ENCODE data around the gene TP53TG5.

TP53TG5 gene

DNA sequence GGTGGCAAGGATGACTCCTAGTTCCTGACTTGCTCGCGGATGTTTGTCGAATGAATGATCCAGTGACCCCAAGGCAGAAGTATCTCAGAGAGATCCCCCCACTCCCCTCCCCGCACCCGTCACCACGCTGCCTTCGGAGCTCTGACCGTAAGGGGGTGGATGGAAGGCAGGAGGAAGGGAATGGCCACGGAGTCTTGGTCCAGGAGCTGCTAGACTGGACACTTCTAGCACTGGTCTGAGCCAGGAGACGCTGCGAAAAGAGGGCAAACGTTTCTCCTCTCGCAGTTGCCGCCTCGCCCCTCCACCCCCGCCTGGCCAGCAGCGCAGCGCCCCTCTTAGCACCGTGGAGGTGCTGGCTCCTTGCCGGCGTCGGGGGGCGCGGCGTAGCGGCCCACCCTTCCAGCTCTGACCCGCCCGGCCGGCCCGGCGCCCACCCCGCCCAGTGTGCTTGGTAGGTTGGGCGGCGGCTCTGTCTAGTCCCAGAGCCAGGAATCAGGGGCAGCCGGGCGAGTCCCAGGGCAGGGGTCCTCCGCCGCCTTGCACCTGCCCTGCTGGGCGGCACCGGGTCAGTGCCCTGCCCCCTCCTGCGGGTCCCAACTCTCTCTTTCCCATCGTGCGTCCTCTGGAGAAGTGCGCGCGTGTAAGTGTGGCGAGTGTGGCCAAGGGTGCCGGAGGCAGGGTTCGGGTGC, 27.6 kb upstream of the TP53TG5 start:
- peak; percentile 64 for DNase-seq (ENCODE audit: low spot score)

DNA sequence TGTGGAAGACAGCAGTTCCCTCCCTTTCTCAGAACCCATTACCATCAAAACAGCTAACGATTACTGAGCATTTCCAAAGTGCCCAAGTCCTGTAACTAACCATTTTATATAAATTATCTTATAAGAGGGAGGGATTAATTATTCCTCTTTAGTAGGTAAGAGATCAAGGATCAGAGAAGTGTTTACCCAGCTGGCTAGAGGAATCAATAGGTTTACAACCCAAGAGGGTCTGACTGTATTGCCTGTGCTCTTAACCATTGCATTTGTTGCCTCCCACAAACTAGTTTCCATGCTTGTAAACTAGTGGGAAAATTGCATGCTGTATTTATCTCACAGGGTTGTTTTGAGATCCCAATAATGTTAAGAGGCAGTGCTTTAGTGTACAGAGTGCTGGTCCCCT, 26.3 kb upstream of the TP53TG5 start:
- DNase-seq (ENCODE audit: low spot score) = no peak

DNA sequence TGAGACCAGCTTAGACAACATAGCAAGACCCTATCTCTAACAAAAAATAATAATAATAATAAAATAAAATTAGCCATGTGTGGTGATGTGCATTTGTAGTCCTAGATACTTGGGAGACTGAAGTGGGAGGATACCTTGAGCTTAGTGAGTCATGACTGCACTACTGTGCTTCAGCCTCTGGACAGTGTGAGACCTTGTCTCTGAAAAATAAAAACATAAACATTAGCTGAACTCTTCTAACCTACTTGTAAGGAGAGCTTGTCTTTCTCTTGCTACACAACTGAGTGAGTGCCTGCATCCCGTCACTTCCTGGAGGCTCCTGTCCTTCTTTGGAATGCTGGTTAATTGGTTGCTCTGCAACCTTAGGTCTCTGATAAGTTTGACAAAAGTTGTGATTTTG, 24.8 kb upstream of the TP53TG5 start:
- DNase-seq (ENCODE audit: low spot score) = no peak

GRCh38 chr20:45400346-45401031, 22.4 kb upstream of the TP53TG5 start:
- no peak for DNase-seq (ENCODE audit: low spot score)

GRCh38 chr20:45399018-45399417, 20.9 kb upstream of the TP53TG5 start:
- DNase-seq (ENCODE audit: low spot score) = no peak

DNA sequence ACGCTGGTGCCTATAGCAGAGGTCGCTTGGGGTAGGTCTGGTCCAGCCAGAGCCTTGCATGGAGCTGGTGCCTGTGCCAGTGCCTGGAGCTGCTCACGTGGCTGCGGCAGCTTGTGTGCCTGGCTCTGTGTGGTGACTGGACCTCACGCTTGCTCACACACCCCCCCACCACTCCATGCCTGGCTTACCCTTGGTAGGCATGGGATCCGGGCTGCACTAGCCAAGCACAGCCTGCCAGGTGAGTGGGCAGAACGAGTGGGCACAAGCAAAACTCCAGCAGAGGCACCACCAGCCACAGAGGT, 16.9 kb upstream of the TP53TG5 start:
- no peak for DNase-seq (ENCODE audit: low spot score)

DNA sequence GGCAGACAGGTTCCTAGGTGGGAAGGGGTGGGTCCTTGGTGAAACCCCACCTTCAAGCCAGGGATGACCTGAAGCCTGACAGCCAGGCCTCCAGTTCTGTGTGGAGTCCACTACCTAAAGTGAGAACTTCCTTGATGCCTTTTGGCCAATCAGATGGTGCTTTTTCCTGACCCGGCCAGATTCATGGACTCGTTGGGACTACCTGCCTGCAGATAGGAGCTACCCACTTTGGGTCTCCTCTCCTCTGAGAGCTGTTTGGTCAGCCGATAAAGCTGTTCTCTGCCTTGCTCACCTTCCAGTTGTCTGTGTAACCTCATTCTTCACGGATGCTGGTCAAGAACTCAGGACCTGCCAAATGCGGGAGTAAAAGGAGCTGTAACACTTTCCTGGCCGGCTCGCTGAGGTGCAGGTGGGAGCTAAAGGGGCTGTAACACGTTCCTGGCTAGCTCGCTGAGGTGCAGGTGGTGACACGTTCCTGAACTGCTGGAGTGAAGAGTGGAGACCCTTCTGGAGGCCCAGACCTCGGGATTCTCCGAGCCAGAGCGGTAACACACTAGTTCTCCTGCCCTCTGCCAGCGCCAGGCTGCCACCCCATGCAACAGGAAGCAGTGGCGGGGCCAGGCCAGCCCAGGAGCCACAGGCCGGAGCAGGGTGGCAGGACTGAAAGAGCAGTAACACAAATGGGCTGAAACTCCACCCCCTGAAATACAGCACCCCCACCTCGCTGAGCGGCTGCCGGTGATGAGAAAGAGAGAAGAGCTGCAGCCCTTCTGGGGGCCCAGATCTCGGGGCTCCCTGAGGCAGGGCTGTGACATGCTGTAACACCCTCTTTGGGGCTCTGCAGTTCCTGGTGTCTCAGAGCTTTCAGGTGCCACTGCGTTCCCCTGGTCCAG, 16.3 kb upstream of the TP53TG5 start:
- DNase-seq (ENCODE audit: low spot score) = no peak

DNA sequence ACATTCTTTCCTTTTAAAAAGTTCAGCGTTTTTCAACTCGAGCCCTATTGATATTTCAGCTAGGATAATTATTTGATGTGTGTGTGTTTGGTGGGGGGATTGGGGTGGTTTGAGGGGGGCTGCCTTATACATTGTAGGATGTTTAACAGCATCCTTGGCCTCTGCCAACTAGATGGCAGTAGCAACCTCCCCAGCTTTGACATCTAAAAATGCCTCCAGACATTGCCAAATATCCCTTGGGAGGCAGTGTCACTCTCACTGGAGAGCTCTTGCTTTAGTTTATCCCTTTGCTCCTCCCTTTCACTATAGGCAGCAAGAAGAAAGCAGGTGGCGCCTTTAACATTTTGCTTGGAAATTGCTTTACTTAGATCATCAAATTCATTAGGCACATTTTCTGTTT, 14.6 kb upstream of the TP53TG5 start:
- no peak for DNase-seq (ENCODE audit: low spot score)

GRCh38 chr20:45391559-45391958, 13.4 kb upstream of the TP53TG5 start:
- no peak for DNase-seq (ENCODE audit: low spot score)

- DNase-seq (ENCODE audit: low spot score) = no peak
Measured at GRCh38 chr20:45390931-45391330, 12.8 kb upstream of the TP53TG5 start.

GRCh38 chr20:45387274-45387673, 9.1 kb upstream of the TP53TG5 start:
- DNase-seq (ENCODE audit: low spot score) = no peak

DNA sequence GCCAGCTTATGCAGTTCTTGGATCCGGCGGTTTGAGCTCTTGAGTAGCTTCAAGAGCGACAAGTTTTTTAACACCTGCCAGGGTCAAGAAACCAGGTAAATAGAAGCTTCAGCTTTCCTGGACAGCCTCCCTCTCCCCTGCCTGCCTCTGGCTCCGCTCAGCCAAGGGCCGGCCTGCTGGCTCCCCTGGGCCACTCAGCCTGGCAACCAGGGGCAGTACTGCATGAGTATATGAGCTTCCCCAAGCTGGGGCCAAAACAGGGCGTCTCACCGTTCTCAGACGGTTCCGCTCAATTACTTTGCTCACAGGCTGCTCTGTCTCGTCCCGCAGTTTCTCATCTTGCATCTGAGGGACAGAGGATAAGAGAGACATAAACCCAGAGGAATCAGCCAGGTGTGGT, 856 bp downstream of the TP53TG5 start:
- DNase-seq (ENCODE audit: low spot score) = no peak

GRCh38 chr20:45374966-45375365, 3.2 kb downstream of the TP53TG5 start:
- DNase-seq (ENCODE audit: low spot score) = no peak

- DNase-seq (ENCODE audit: low spot score) = no peak
Measured at GRCh38 chr20:45374101-45374467, 4.0 kb downstream of the TP53TG5 start.

DNA sequence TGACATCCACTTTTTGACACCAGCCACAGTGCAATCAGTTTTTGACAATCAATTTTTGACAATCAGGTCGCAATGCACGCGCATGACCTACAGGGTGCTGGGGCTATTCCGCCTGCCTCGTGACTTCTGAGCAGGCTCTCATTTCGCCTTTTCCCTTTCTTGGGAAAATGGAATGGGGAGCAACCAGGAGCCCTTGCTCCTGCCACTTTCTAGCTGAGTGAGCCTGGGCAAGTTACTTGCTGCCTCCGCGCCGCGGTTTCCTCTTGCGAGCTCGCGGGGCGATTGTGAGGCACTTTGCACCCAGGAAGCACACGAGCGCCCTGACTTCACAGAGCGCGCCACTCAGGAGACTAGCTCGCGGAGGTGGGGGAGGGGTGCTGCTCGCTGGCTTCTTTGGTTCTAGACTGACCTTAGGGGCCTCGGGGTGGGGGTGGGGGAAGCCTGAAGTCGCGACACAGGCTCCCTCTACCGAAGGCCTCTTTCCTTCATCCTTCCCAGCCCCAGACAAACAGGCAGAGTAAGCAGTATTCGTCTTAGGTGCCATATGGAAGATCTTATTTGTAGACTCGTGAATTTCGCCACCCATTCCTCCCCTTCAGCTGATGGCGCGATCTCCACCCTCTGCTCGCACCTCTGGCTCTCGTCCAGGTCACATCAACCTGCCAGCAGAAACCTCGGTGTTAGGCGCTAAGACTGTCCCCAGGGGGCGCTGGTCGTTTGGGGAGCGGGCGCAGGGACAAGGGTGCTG, 4.6 kb downstream of the TP53TG5 start:
- peak; percentile 86 for DNase-seq (ENCODE audit: low spot score)

GRCh38 chr20:45372646-45373352, 5.3 kb downstream of the TP53TG5 start:
- DNase-seq (ENCODE audit: low spot score) = peak; percentile 61

- no peak for DNase-seq (ENCODE audit: low spot score)
Measured at GRCh38 chr20:45372241-45372640, 5.9 kb downstream of the TP53TG5 start.

DNA sequence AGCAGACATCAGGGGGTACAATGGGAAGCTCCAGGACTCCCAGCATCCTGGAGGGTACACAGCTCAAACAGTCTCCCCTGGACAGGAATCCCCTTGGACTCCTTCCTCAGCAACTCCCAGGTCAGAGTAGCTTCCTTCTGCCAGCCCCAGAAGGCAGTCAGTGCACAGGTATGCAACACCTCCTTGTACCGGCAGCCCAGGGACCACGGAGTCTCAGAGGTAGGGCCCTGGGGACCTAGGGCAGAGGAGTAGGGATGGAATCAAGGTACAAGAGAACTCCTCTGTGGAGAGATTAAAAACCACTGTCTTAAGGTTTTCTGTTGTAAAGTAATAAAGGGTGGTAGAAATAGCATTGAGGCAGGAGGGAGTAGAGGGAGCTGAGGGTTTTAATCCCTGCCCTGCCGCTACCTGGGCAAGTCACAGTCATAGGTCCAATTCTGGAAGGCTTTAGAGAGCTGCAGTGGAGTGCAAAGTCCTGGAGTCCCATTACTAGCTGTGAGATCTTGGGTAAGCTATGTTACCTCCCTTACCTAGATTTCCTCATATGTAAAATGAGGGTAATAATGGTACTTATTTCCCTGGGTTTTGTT, 7.5 kb downstream of the TP53TG5 start:
- peak; percentile 28 for DNase-seq (ENCODE audit: low spot score)

GRCh38 chr20:45368221-45368980, 9.7 kb downstream of the TP53TG5 start:
- peak; percentile 21 for DNase-seq (ENCODE audit: low spot score)

- no peak for DNase-seq (ENCODE audit: low spot score)
Measured at GRCh38 chr20:45367126-45367525, 11.0 kb downstream of the TP53TG5 start.

DNA sequence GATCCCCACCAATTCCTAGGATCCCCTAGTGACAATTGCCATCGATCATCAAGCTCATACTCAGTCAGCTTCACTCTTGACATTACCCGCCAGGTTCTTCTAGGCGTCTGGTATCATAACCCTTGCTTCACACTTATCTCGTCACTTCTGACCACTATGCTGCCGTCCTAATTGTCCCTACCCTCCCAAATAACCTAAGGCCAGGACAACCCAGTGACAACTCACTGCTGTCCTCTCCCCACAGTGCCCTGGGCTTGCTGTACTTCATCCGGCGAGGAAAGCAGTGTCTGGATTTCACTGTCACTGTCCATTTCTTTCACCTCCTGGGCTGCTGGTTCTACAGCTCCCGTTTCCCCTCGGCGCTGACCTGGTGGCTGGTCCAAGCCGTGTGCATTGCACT, 11.5 kb downstream of the TP53TG5 start:
- peak; percentile 26 for DNase-seq (ENCODE audit: low spot score)

All from ecto neural progenitor cell (in vitro differentiated cells).